HepG2 (cell line): ENCODE measurements around the gene MNT. TPM values are rescaled to one million over a fixed set of nuclear protein-coding genes. Genes with fewer than 3 reads are reported as not detected.

Experiments used
- ATAC-seq: fragments of 200-7000 bp; cut with Tn5 transposase; 3 replicates; pipeline ENCODE4 v1.9.1; 2020; ENCODE audit warnings: mild to moderate bottlenecking, moderate library complexity
- BruUV-seq: library from RNA; stranded (reverse); fragments of 400-500 nt; replicated peaks from 2 replicates; lab custom pipeline; 2021; lab: Mats Ljungman, UMichigan
- CTCF ChIA-PET: fragments of 300-600 bp; formaldehyde crosslinking; extraction: SDS; loops from one replicate; lab custom pipeline; 2021; ENCODE audit warnings: low total read pairs, inconsistent platforms, low intra/inter-chr PET ratio; lab: Yijun Ruan, JAX
- POLR2A ChIA-PET: fragments of 350-600 bp; sonication (Branson Sonifier 250); formaldehyde crosslinking; loops from one replicate; lab custom pipeline; 2020; ENCODE audit warnings: antibody characterized with exemption, inconsistent platforms; lab: Yijun Ruan, JAX
- DNase-seq: peaks from one replicate; pipeline ENCODE4 v3.0.0-alpha.2; 2015; ENCODE audit warnings: low spot score
- FAIRE-seq: peaks from 3 replicates; lab custom pipeline; 2011; peaks lifted over from hg19 to GRCh38; lab: Jason Lieb, UNC
- H2AFZ ChIP-seq: one replicate; pipeline ENCODE4 v1.6.1; 2011; ENCODE audit warnings: low read length, inconsistent platforms
- H3K27ac ChIP-seq: fragments of 300-600 bp; 3 replicates; pipeline ENCODE4 v1.8.0; 2011; ENCODE audit warnings: mixed run types, mild to moderate bottlenecking, mixed read lengths, low read length, inconsistent platforms; ENCODE audit not compliant: insufficient read depth; ENCODE audit errors: extremely low read length
- H3K27me3 ChIP-seq, 2 experiments: fragments of 200-600 bp in 1 of 2; 2 replicates in 1 of 2; 3 replicates in 1 of 2; pipeline versions ENCODE4 v1.6.0 to v1.8.0; 2011; ENCODE audit warnings: low read length in 2 of 2, mild to moderate bottlenecking in 2 of 2, moderate library complexity in 2 of 2, inconsistent platforms in 1 of 2; ENCODE audit not compliant: insufficient read depth in 2 of 2, control insufficient read depth in 1 of 2
- H3K36me3 ChIP-seq, 2 experiments: fragments of 200-600 bp in 1 of 2; replicated peaks in 1 of 2; 2 replicates in 1 of 2; 3 replicates in 1 of 2; pipeline versions ENCODE4 v1.5.1 to v1.8.0; 2011; ENCODE audit warnings: low read length in 2 of 2, inconsistent platforms in 1 of 2; ENCODE audit not compliant: insufficient read depth in 2 of 2, control insufficient read depth in 1 of 2
- H3K4me1 ChIP-seq: 2 replicates; pipeline ENCODE4 v1.5.1; 2012; ENCODE audit warnings: low read length, inconsistent platforms; ENCODE audit not compliant: insufficient read depth
- H3K4me2 ChIP-seq: 2 replicates; pipeline ENCODE4 v1.6.0; 2011; ENCODE audit warnings: low read depth, low read length, inconsistent platforms
- H3K4me3 ChIP-seq, 3 experiments: fragments of 200-600 bp in 1 of 3; sonication (generic), shearing (Covaris generic) in 1 of 3; replicated peaks in 1 of 3; 2 replicates each; pipeline ENCODE4 v1.5.1; 2011 to 2016; ENCODE audit warnings: low read length in 3 of 3, inconsistent platforms in 2 of 3, low read depth in 2 of 3, mild to moderate bottlenecking in 2 of 3, control low read depth in 1 of 3, mixed read lengths in 1 of 3; ENCODE audit not compliant: insufficient read depth in 1 of 3
- H3K79me2 ChIP-seq: one replicate; pipeline ENCODE4 v1.6.1; 2011; ENCODE audit warnings: low read length, inconsistent platforms; ENCODE audit not compliant: insufficient read depth
- H3K9ac ChIP-seq: 2 replicates; pipeline ENCODE4 v1.6.0; 2011; ENCODE audit warnings: mild to moderate bottlenecking, low read depth, low read length, inconsistent platforms; ENCODE audit not compliant: insufficient read depth
- H3K9me3 ChIP-seq: 2 replicates; pipeline ENCODE4 v1.5.1; 2012; ENCODE audit warnings: mild to moderate bottlenecking, low read length
- H4K20me1 ChIP-seq: 2 replicates; pipeline ENCODE4 v1.6.0; 2011; ENCODE audit warnings: inconsistent platforms, mild to moderate bottlenecking, low read length, moderate library complexity; ENCODE audit not compliant: insufficient read depth
- DMAP1 ChIP-seq: IDR thresholded peaks from 2 replicates; pipeline ENCODE4 v1.6.1; 2016
- IKZF4 ChIP-seq: sonication (generic); formaldehyde crosslinking; IDR thresholded peaks from 2 replicates; pipeline ENCODE4 v1.5.1; 2020; ENCODE audit warnings: borderline replicate concordance, mild to moderate bottlenecking, low read depth, missing genetic modification reagents; ENCODE audit errors: not compliant biosample characterization
- IRF1 ChIP-seq: sonication (generic); formaldehyde crosslinking; IDR thresholded peaks from 2 replicates; pipeline ENCODE4 v1.4.0; 2020; ENCODE audit warnings: low read depth, mild to moderate bottlenecking, missing genetic modification reagents
- KLF13 ChIP-seq: sonication (generic); formaldehyde crosslinking; IDR thresholded peaks from 2 replicates; pipeline ENCODE4 v1.4.0; 2020; ENCODE audit warnings: mild to moderate bottlenecking, missing genetic modification reagents
- MAFK ChIP-seq, 2 experiments: IDR thresholded peaks in 1 of 2; conservative IDR thresholded peaks in 1 of 2; 2 replicates each; pipeline ENCODE4 v1.6.1; 2011; ENCODE audit warnings: improper control_type of control experiment in 2 of 2, low read length in 2 of 2
- RBM22 ChIP-seq: fragments of 200-400 bp; formaldehyde crosslinking; optimal IDR thresholded peaks from 2 replicates; pipeline ENCODE3; 2017; ENCODE audit warnings: mild to moderate bottlenecking, low read length, moderate library complexity
- THAP11 ChIP-seq: IDR thresholded peaks from 2 replicates; pipeline ENCODE4 v1.6.1; 2016; ENCODE audit warnings: missing biosample characterization, missing genetic modification reagents
- ZC3H13 ChIP-seq: sonication (generic); formaldehyde crosslinking; IDR thresholded peaks from 2 replicates; pipeline ENCODE4 v1.8.1; 2023; ENCODE audit warnings: mild to moderate bottlenecking, missing genetic modification reagents, moderate library complexity
- ZKSCAN1 ChIP-seq: fragments of 150-350 bp; IDR thresholded peaks from 2 replicates; pipeline ENCODE4 v1.6.1; 2014; ENCODE audit warnings: low read length
- ZNF256 ChIP-seq: sonication (generic); formaldehyde crosslinking; conservative IDR thresholded peaks from 2 replicates; pipeline ENCODE4 v1.4.0; 2020; ENCODE audit warnings: missing genetic modification reagents
- ZNF496 ChIP-seq: sonication (generic); formaldehyde crosslinking; IDR thresholded peaks from 2 replicates; pipeline ENCODE4 v1.8.1; 2023; ENCODE audit warnings: mild to moderate bottlenecking, moderate library complexity, missing genetic modification reagents; ENCODE audit not compliant: insufficient replicate concordance
- WGBS: methylation state at CpG from one replicate; pipeline ENCODE4 v1.1.6; 2017; ENCODE audit warnings: low lambda C conversion rate; 5-methylcytosine and 5-hydroxymethylcytosine counted together
- in situ Hi-C: cut with HindIII; loops from 2 replicates; pipeline ENCODE4 v1.10.0; 2017; ENCODE audit warnings: low pct_unique_long_range_greater_than_20kb; ENCODE audit not compliant: extremely low pct_ligation_motif_present
- intact Hi-C: fragments of 100-400 bp; cut with micrococcal nuclease; formaldehyde crosslinking; loops from one replicate; pipeline ENCODE4 v1.10.0; 2022; ENCODE audit not compliant: unreplicated experiment
- polyA plus RNA-seq, 8 experiments: library from polyadenylated mRNA; depleted of rRNA in 3 of 8; stranded (reverse) in 7 of 8; unstranded in 1 of 8; fragments of >200 nt; fragmentation: Illumina TruSeq in 4 of 8; extraction: Trizol in 4 of 8; gene quantifications; 2 replicates each; pipeline versions ENCODE4 v1.2.1 to v1.2.3, GENCODE V29; 2011 to 2016; ENCODE audit warnings: low read depth in 4 of 8, missing spikeins in 1 of 8, mixed read lengths in 1 of 8; ENCODE audit not compliant: insufficient read depth in 1 of 8
- total RNA-seq, 5 experiments: library from RNA; depleted of rRNA; stranded (reverse); fragments of >200 nt; fragmentation: Illumina TruSeq; extraction: Trizol; gene quantifications; 2 replicates each; pipeline ENCODE4 v1.2.3, GENCODE V29; 2016; ENCODE audit warnings: low read depth in 1 of 5

MNT gene
- total and polyA plus RNA-seq, 2 of the 13 experiments (the other 11 are each of a cell fraction or from before 2014, with no cell fraction given): 2.1 to 3.5 TPM

GRCh38 chr17:2415081-2415480, 14.2 kb upstream of the MNT start:
- WGBS: 89% methylated on average over 9 of the region's 9 CpGs
- FAIRE-seq: no peak
- Histone ChIP-seq H3K27me3 (no peaks in the 10 kb centered on the region), H3K4me2 (no peak overlapping the region), H3K9me3 (no peaks in the 10 kb centered on the region), H3K9ac (no peak overlapping the region), H3K27ac (no peak overlapping the region), H3K79me2 (no peaks in the 10 kb centered on the region), H3K4me1 (peaks cover 7% of the 10 kb centered on the region; the same call in 1 of the 2 replicates), H3K36me3 (peaks cover 9 to 35% of the 10 kb centered on the region in 2 experiments; a peak in 4 of 5 replicates), H3K4me3 (no peak overlapping the region), H2AFZ (no peak overlapping the region), H4K20me1 (no peaks in the 10 kb centered on the region; the same call in 1 of the 2 replicates)
- no peak for ATAC-seq
- in situ Hi-C loops (no loop called here), intact Hi-C loops (no loop called here)
- no TSS peak for BruUV-seq
- ChIA-PET POLR2A (interaction anchor here (2.5 kb wide), 1 partner anchor 32 kb away, joined by 31 read pairs; no protein-coding TSS in a partner anchor), CTCF (interaction anchor here (3.9 kb wide), 1 partner anchor 32 kb away, joined by 65 read pairs; no protein-coding TSS in a partner anchor)
- DNase-seq: no peak
- TF ChIP-seq RBM22 (peak; percentile 25), IKZF4 (CRISPR knock-in tag) (no peak)

- no peak for DNase-seq
- FAIRE-seq: no peak
- ChIA-PET CTCF (interaction anchor here (3.9 kb wide), 1 partner anchor 32 kb away, joined by 65 read pairs; no protein-coding TSS in a partner anchor), POLR2A (interaction anchor here (2.5 kb wide), 1 partner anchor 32 kb away, joined by 31 read pairs; no protein-coding TSS in a partner anchor)
- Histone ChIP-seq H3K4me1 (peaks cover 7% of the 10 kb centered on the region; the same call in 1 of the 2 replicates), H3K27ac (no peak overlapping the region), H3K4me2 (no peak overlapping the region), H3K9me3 (no peaks in the 10 kb centered on the region), H3K79me2 (no peaks in the 10 kb centered on the region), H3K4me3 (no peak overlapping the region), H3K36me3 (peaks cover 7 to 30% of the 10 kb centered on the region in 2 experiments; a peak in 4 of 5 replicates), H3K27me3 (no peaks in the 10 kb centered on the region), H4K20me1 (no peaks in the 10 kb centered on the region; the same call in 1 of the 2 replicates), H2AFZ (no peak overlapping the region), H3K9ac (no peak overlapping the region)
- no TSS peak for BruUV-seq
- no peak for ATAC-seq
- 92% methylated on average over 8 of the region's 22 CpGs for WGBS
- in situ Hi-C loops (loop anchor here (5.0 kb wide), 1 partner anchor 37 kb away; no protein-coding TSS in a partner anchor), intact Hi-C loops (no loop called here)
- TF ChIP-seq ZNF256 (no peak), ZNF496 (CRISPR knock-in tag) (no peak), IRF1 (CRISPR knock-in tag) (no peak), DMAP1 (CRISPR knock-in tag) (no peak), MAFK (conservative IDR thresholded peaks at IDR 0.05 in 1 of 2, IDR thresholded peaks at IDR 0.05 in 1 of 2; ENCODE audit: low read length in 2 of 2) (no peak), THAP11 (CRISPR knock-in tag) (no peak), ZC3H13 (no peak), ZKSCAN1 (no peak), KLF13 (CRISPR knock-in tag) (no peak)
These were observed 13.7 kb upstream of the MNT start for GRCh38 chr17:2414446-2415064.
